Keratinocyte (primary cell): Measurements from ENCODE around the gene PHLDB3. TPM values are rescaled to one million over a fixed set of nuclear protein-coding genes. Genes with fewer than 3 reads are reported as not detected.

Experiments
- DNase-seq: peaks from one replicate; pipeline ENCODE4 v3.0.0-alpha.2; 2011; ENCODE audit warnings: low read depth, missing footprints, low spot score
- FAIRE-seq: peaks from 2 replicates; lab custom pipeline; 2011; peaks lifted over from hg19 to GRCh38; lab: Jason Lieb, UNC
- H2AFZ ChIP-seq: 2 replicates; pipeline ENCODE4 v1.6.0; 2012; ENCODE audit warnings: low read length, control low read depth, inconsistent platforms; ENCODE audit not compliant: control insufficient read depth
- H3K27ac ChIP-seq: 2 replicates; pipeline ENCODE4 v1.5.1; 2011; ENCODE audit warnings: low read length; ENCODE audit not compliant: control insufficient read depth, insufficient read depth
- H3K27me3 ChIP-seq: 3 replicates; pipeline ENCODE4 v1.6.0; 2011; ENCODE audit warnings: low read length; ENCODE audit not compliant: control insufficient read depth, insufficient read depth; ENCODE audit errors: extremely low read depth
- H3K36me3 ChIP-seq, 2 experiments: 2 replicates in 1 of 2; 3 replicates in 1 of 2; pipeline ENCODE4 v1.5.1; 2011; ENCODE audit warnings: low read length in 2 of 2, mild to moderate bottlenecking in 1 of 2; ENCODE audit not compliant: control insufficient read depth in 2 of 2, insufficient read depth in 2 of 2; ENCODE audit errors: extremely low read depth in 1 of 2
- H3K4me1 ChIP-seq: 3 replicates; pipeline ENCODE4 v1.5.1; 2011; ENCODE audit warnings: low read length; ENCODE audit not compliant: control insufficient read depth, insufficient read depth; ENCODE audit errors: extremely low read depth
- H3K4me2 ChIP-seq: 3 replicates; pipeline ENCODE4 v1.6.0; 2011; ENCODE audit warnings: low read depth, low read length; ENCODE audit not compliant: control insufficient read depth, insufficient read depth; ENCODE audit errors: extremely low read depth
- H3K4me3 ChIP-seq, 3 experiments: fragments of 200-600 bp in 1 of 3; sonication (generic) in 1 of 3; 2 replicates in 2 of 3; 3 replicates in 1 of 3; pipeline ENCODE4 v1.5.1; 2011 to 2016; ENCODE audit warnings: low read length in 3 of 3, mild to moderate bottlenecking in 3 of 3, control low read depth in 2 of 3, inconsistent platforms in 1 of 3, low read depth in 1 of 3, mixed read lengths in 1 of 3, mixed run types in 1 of 3, moderate library complexity in 1 of 3; ENCODE audit not compliant: control insufficient read depth in 2 of 3, insufficient read depth in 2 of 3; ENCODE audit errors: extremely low read depth in 1 of 3
- H3K79me2 ChIP-seq: 2 replicates; pipeline ENCODE4 v1.6.0; 2012; ENCODE audit warnings: low read length; ENCODE audit not compliant: control insufficient read depth, insufficient read depth
- H3K9ac ChIP-seq: 3 replicates; pipeline ENCODE4 v1.6.0; 2011; ENCODE audit warnings: low read length; ENCODE audit not compliant: control insufficient read depth, insufficient read depth; ENCODE audit errors: extremely low read depth
- H3K9me1 ChIP-seq: 3 replicates; pipeline ENCODE4 v1.6.0; 2011; ENCODE audit warnings: low read length; ENCODE audit not compliant: control insufficient read depth, insufficient read depth; ENCODE audit errors: extremely low read depth
- H3K9me3 ChIP-seq: 2 replicates; pipeline ENCODE4 v1.5.1; 2012; ENCODE audit warnings: low read depth, low read length; ENCODE audit not compliant: control insufficient read depth
- H4K20me1 ChIP-seq: 3 replicates; pipeline ENCODE4 v1.6.0; 2011; ENCODE audit warnings: low read length; ENCODE audit not compliant: control insufficient read depth, insufficient read depth; ENCODE audit errors: extremely low read depth
- CTCF ChIP-seq, 3 experiments: IDR thresholded peaks in 1 of 3; conservative IDR thresholded peaks in 1 of 3; optimal IDR thresholded peaks in 1 of 3; 2 replicates in 2 of 3; 3 replicates in 1 of 3; pipeline versions ENCODE3 to v1.5.1; 2011; ENCODE audit warnings: low read length in 3 of 3, mild to moderate bottlenecking in 3 of 3, moderate library complexity in 2 of 3, control low read depth in 1 of 3, inconsistent platforms in 1 of 3; ENCODE audit not compliant: insufficient read depth in 2 of 3; ENCODE audit errors: extremely low read depth in 1 of 3
- EZH2 ChIP-seq: IDR thresholded peaks from one replicate; pipeline ENCODE4 v1.6.1; 2012; ENCODE audit warnings: inconsistent platforms, mild to moderate bottlenecking, low read length, moderate library complexity
- dilution Hi-C: fragments of 300-500 bp; cut with MboI; formaldehyde crosslinking; loops from one replicate; pipeline ENCODE4 v1.7.0; 2020; ENCODE audit warnings: low sequenced_read_pairs; ENCODE audit not compliant: extremely low pct_ligation_motif_present
- polyA plus RNA-seq, 5 experiments: library from polyadenylated mRNA; depleted of rRNA in 3 of 5; stranded (reverse) in 3 of 5; stranded (forward) in 1 of 5; unstranded in 1 of 5; fragments of >200 nt; gene quantifications; 1 replicate in 1 of 5; 2 replicates in 3 of 5; 3 replicates in 1 of 5; pipeline versions ENCODE4 v1.2.1 to v1.2.3, GENCODE V29; 2011 to 2012; ENCODE audit warnings: missing spikeins in 2 of 5, low read depth in 1 of 5, low replicate concordance in 1 of 5

Gene PHLDB3
- polyA plus RNA-seq, 1 donor (not counting 4 experiments of a cell fraction or from before 2014, with no cell fraction given), result 6.7 TPM

GRCh38 chr19:43532962-43533545 is 28.5 kb upstream of the PHLDB3 start, which contains the start of gene ZNF575:
ZNF575 (plus strand) TSS chr19:43533188; CDS start chr19:43534423, 1,235 bp downstream.
- Histone ChIP-seq H3K4me2 (peak within 1 kb of the TSS; percentile 96), H3K36me3 (no peaks in the 10 kb centered on the region), H3K9ac (peak within 1 kb of the TSS; percentile 70), H3K9me1 (no peaks in the 10 kb centered on the region), H4K20me1 (no peaks in the 10 kb centered on the region), H3K27me3 (no peaks in the 10 kb centered on the region), H3K79me2 (no peaks in the 10 kb centered on the region), H3K9me3 (no peaks in the 10 kb centered on the region), H3K27ac (peak within 1 kb of the TSS; percentile 75), H2AFZ (peak within 1 kb of the TSS; percentile 82), H3K4me3 (peak within 1 kb of the TSS; percentile 40 to 82 (median 78)), H3K4me1 (peaks cover 25% of the 10 kb centered on the region)
- TF ChIP-seq CTCF (optimal IDR thresholded peaks at IDR 0.05 in 1 of 3, IDR thresholded peaks at IDR 0.05 in 1 of 3, conservative IDR thresholded peaks at IDR 0.05 in 1 of 3; ENCODE audit: extremely low read depth in 1 of 3, insufficient read depth in 2 of 3, low read length in 3 of 3) (no peak), EZH2 (no peak)
- dilution Hi-C loops, result no loop called here
- FAIRE-seq (peak; percentile 93), DNase-seq (no peak)

DNA sequence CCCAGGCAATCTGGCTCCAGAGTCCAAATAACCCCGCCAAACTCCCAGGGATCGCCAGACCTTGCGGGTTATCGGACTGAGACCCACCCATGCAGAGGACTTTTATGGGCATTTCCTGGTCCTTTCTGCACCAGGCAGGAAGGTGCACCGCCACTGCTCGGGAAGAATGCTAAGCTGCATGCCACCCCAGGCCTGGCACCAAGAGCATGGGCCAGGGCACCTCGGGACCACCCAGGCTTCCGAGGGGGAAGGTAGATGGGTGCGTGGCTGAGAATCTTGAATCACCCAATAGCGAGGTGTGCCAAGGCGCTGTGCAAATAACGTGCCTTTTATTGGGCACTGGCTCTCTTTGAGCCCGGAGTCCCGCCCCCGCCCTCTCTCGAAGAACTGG is 28.0 kb upstream of the PHLDB3 start:
- DNase-seq, result no peak
- H4K20me1 ChIP-seq, result no peaks in the 10 kb centered on the region
- no peaks in the 10 kb centered on the region for H3K9me1 ChIP-seq
- H3K4me1 ChIP-seq, result peaks cover 29% of the 10 kb centered on the region
- no peaks in the 10 kb centered on the region for H3K36me3 ChIP-seq
- H2AFZ ChIP-seq, result peak overlapping the region; percentile 82
- peak overlapping the region; percentile 40 to 82 (median 78) for H3K4me3 ChIP-seq
- dilution Hi-C loops, result no loop called here
- H3K9ac ChIP-seq, result peak overlapping the region; percentile 70
- no peaks in the 10 kb centered on the region for H3K27me3 ChIP-seq
- H3K79me2 ChIP-seq, result no peaks in the 10 kb centered on the region
- peak overlapping the region; percentile 75 for H3K27ac ChIP-seq
- TF ChIP-seq EZH2, result no peak
- no peak for TF ChIP-seq CTCF (optimal IDR thresholded peaks at IDR 0.05 in 1 of 3, IDR thresholded peaks at IDR 0.05 in 1 of 3, conservative IDR thresholded peaks at IDR 0.05 in 1 of 3; ENCODE audit: extremely low read depth in 1 of 3, insufficient read depth in 2 of 3, low read length in 3 of 3)
- H3K4me2 ChIP-seq, result peak overlapping the region; percentile 96
- no peak for FAIRE-seq
- no peaks in the 10 kb centered on the region for H3K9me3 ChIP-seq
